HG02981 (cell line): Measurements from ENCODE around the gene ARL6IP5.

Source experiments
- ATAC-seq: cut with Tn5 transposase; IDR thresholded peaks from one replicate; pipeline ENCODE4 v1.9.1; 2021; ENCODE audit warnings: mild to moderate bottlenecking, moderate library complexity; ENCODE audit not compliant: unreplicated experiment

Gene ARL6IP5

GRCh38 chr3:69116162-69116561 lies 31.4 kb downstream of the ARL6IP5 start:
- ATAC-seq, result no peak

DNA sequence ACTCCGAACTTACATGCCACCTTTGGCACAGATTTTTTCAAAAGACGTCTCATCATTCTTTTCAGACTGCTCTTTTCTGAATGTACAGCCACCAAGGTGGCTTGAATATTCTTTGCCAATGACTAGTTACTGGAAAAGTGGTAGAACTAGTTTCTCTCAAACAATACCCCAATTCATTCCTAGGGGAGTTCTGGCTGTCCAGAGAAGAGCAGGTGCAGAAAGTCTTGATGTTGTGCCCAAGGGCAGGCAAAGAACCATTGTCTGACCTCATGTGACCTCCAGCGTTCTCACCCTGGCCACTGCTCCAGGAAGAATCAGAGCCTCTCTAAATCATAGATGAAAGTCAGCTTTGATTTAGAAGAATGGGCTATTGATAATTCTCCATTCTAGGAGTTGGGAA lies 32.2 kb downstream of the ARL6IP5 start:
- ATAC-seq, result no peak

DNA sequence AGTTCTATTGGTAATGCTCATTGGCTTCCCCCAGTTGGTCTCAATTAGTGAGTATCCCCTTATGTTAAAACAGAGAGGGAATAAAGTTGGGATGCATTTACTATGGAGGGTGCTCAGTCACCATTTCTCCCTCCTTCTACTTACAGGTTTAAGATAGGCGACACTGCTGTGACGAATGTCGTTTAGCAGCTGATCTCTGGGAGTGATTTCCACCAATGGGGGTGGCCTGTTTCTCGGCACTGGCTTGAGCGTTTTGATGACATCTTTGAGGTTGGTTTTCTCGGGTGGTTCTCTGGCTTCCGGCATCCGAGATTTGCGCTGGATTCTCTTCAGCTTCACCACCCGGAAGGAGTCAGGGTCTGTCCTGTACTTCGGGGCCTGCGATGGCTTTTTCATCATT lies 33.8 kb downstream of the ARL6IP5 start:
- no peak for ATAC-seq

DNA sequence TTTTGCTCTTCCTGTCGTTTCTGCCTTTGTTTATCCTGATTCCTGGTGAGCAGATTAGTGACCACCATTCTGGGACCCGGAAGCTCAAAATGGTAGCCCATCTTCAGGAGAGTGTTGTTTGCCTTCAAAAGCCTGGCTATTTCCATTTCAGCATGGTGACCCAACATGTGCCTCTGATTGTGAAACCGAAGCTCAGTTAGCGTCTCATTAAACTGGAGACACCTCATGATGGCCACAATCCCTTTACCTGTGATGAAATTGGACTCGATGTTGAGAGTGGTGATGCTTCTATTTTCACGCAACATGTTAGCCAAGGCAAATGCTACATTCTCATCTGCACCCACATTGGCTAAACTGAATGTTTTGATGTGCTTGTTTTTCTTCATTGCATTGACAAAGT lies 34.4 kb downstream of the ARL6IP5 start:
- ATAC-seq, result no peak

DNA sequence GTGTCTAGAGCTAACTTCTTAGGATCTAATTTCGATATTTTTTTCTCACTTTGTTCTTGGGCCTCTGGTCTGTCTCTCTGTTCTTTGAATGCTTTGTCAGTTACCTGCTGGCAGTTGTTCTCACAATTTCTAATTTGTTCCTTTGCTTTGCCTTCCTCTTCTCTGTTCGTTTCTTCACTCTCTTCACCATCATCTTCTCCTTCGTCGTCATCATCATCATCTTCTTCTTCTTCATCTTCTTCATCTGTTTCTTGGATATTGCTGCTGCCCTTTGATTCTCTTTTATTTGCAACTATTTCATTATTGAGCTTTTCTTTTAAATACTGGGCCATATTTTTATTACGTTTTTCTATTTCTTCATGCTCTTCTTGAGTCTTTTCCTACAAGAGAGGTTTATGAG lies 34.9 kb downstream of the ARL6IP5 start:
- no peak for ATAC-seq

DNA sequence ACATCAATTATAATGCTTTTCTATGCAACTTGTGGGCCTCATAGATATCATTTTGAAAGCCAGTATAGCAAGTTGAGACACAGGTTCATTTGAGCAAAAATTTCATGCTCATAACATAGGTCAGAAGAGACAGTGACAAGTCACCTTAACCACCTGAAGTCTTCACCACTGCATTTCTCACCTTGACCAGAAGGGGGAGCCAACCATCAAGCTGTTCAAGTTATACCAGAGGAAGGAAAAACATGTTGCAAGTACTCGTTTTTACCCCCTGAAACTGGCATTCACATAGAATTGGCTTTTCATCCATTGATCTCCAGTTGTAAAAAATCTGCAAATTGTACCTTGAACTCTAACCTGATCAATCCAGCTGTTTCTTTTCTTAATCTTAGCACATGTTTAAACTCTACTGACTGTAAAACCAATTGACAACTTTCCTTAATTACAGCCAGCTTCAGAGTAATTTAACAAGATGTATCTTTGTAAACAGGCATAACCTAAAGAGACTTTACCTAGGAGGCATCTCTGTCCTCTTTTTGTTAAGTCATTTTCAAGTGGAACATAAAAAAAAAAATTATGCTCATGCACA lies 36.2 kb downstream of the ARL6IP5 start:
- ATAC-seq, result peak; percentile 93

DNA sequence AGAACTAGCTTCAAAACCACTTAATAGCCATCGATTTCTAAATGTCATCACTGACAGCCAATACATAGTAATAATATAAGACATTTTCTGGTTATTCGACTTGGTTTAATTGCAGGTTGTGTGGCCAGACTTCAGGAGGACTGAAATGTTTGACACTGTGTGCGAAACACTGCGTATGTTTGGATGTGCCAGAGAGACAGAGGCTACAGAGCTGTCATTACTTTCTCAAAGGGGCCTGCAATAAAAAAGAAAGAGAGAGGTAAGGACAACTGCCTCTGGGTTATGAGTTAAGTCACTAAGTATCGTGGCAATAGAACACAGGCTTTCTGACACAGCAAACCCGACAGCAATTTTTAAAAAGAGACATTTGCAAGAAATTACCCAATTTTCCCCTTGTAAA lies 36.8 kb downstream of the ARL6IP5 start:
- no peak for ATAC-seq

DNA sequence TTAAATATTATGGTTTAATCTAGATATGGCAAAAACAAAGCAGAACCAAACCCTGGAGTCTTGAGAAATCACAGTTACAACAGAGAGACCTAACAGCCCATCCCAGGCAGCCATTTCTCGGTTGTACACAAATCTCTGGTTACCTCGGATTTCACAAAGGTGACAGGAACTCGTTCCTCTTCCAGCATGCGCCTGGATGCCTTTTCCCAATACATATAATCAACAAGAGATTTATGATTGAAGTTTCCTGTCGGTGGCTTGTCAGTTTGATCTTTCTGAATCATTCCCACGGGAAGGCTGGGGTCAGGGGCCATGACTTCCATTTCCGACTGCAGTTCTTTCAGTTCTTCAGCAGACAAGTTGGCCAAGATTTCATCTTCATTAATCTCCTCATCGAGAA lies 37.2 kb downstream of the ARL6IP5 start:
- no peak for ATAC-seq

DNA sequence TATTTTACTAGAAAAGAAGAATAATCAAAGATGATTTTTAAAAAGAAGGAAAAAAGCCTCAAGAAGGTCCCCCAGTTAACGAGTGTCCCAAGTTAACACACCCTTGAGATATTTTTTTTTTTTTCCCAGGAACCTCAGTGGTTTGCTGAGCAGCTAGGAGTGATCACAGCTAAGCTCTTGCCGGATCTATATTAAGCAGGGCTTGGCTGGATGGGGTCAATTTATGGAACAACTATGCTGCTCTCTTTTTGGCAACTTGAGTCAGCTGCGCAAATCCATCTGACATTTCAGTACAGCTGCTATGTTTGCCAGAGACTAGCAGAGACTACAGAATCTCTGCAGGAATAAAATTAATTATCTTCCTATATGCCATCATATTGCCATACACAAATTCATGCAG lies 37.7 kb downstream of the ARL6IP5 start, which contains the start of gene LMOD3:
TSS of gene LMOD3 (minus strand) at position 193 of the 400 bp plus-strand sequence. CDS start 209 bp downstream, outside the sequence.
- ATAC-seq, result no peak

- ATAC-seq, result no peak
These were observed 41.5 kb downstream of the ARL6IP5 start for GRCh38 chr3:69126216-69126615.

DNA sequence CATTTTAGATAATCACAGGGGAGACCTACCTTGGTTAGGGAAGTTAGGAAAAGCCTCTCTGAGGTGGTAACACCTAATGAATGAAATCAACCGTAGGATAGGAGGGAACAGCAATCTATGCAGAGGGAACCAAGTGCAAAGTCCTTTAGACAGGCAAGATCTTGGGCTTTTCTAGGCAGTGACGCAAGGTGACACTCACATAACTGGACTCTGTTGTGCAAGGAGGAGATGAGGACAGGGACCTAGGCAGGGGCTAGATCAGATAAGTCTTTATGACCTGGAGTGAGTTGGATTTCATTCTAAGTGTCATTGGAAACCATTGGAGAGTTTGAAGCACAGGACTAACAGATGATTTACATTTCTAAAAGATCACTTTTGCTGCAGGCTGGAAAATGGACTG lies 42.3 kb downstream of the ARL6IP5 start:
- no peak for ATAC-seq

GRCh38 chr3:69128509-69128908 lies 43.8 kb downstream of the ARL6IP5 start:
- ATAC-seq, result no peak

GRCh38 chr3:69129531-69129930 lies 44.8 kb downstream of the ARL6IP5 start:
- no peak for ATAC-seq

DNA sequence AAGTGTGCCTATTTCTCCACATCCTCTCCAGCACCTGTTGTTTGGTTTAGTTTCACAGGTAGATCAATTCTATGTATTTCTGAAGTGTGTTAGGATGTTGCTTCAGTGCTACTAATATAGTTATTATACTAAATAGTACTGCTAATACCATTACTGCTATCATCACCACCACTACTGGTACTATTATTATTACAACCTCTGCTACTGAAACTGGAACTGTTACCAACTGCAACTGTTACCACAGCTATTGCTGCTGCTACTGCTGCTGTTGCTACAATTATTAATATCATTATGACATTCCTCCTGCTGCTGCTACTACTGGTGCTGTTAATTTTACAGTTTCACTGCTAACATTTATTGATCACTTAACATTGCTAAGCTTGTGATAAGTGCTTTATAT lies 46.0 kb downstream of the ARL6IP5 start:
- ATAC-seq, result peak; percentile 94

GRCh38 chr3:69137005-69137404 lies 52.3 kb downstream of the ARL6IP5 start:
- no peak for ATAC-seq

DNA sequence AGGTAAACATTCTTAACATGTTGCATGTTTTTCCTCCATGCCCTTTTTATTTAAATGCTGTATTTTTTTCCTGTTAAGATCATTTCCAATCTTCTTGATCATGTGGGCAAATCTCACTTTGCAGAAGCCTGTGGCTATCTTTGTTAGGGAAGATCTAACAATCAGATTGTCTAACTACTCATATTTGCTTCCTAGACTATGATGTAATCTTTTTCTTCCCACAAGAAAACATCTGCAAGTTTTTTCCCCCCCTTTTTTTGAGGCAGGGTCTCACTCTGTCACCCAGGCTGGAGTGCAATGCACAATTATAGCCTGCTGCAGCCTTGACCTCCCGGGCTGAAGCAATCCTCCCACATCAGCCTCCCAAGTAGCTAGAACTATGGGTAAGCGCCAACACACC lies 52.7 kb downstream of the ARL6IP5 start:
- no peak for ATAC-seq

DNA sequence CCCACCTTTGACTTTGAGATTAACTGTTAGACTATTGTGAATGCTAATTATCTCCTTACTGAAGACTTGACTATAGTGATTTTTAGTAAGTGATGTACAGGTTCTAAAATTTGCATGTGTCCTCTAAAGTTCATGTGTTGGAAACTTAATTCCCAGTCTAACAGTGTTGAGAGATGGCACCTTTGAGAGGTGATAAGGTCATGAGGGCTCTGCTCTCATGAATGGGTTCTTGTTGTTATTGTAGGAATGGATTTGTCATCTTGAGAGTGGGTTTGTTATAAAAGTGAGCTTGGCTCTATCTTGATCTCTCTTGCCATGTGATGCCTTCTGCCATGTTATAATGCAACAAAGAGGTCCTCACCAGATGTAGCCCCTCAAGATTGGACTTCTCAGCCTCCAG lies 56.6 kb downstream of the ARL6IP5 start:
- ATAC-seq, result no peak

- ATAC-seq, result no peak
These were observed 57.4 kb downstream of the ARL6IP5 start for GRCh38 chr3:69142090-69142489.

DNA sequence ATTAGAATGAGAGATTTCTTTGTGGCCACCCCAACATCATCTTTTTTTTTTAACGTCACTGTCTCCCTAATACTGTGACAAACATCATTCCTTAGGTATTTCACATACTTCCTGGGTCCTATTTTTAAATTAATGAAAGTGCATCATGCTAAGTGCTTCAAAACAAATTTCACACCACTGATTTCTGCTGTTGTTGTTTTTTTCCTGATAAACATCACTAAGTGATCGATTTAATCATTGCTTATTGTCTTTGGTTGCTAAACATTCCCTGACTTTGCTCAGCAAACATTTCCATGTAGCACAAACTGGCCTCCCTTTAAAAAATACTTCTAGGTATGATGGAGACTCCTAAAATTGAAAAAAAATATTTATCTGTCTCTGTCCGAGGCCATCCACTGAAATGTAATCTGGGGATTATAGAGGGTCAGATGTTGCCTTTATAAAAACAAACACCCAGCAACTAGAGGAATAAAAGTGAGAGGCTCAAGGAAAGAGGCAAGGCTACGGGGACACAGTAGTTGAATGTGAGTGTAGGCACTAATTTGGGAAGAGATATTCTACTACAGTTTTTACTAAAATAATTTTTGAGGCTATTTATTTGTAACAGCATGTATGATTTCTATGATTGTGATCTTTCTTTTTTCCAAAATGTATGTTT lies 58.2 kb downstream of the ARL6IP5 start:
- no peak for ATAC-seq

- ATAC-seq, result no peak
These were observed 58.9 kb downstream of the ARL6IP5 start for GRCh38 chr3:69143612-69144011.

DNA sequence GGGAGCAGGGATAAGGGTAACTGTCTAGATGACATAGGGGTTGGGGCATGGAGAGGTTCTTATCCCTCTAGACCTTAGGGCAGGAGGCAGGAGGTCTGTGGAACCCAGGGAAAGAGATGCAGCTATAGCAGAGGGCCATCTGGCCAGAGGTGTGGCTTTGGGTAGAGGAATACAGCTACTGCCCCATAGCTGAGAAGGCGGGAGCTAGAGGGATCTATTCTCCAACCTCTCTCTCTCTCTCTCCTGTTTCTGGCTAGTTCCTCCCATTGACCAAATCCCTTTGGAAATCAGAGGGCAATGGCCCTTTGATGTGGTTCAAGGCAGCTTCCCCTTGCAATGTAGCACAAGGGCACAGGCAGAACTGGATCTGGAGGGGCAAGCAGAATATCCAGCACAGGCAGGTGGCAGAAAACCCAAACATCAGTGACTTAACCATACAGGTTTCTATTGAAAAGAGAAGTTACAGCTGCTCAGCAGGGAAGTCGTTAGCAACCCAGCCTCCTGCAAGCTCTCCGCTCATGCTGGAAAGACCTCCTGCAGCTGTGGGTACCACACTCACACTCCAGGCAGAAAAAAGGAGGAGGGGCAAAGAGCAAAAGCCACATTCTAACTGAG lies 60.0 kb downstream of the ARL6IP5 start:
- no peak for ATAC-seq

GRCh38 chr3:69145688-69146087 lies 61.0 kb downstream of the ARL6IP5 start:
- no peak for ATAC-seq
